ENCODE measurements around the gene GART.

GRCh38 chr21:33470701-33471100, 71.2 kb downstream of the GART start:
- no peak for TF ChIP-seq CTCF (optimal IDR thresholded peaks at IDR 0.05 in 1 of 3, IDR thresholded peaks at IDR 0.05 in 1 of 3, conservative IDR thresholded peaks at IDR 0.05 in 1 of 3; ENCODE audit: extremely low read depth in 1 of 3, insufficient read depth in 2 of 3, low read length in 3 of 3)
- no peak for TF ChIP-seq EZH2 (IDR thresholded peaks at IDR 0.05; ENCODE audit: low read length)
